H1 (cell line): ENCODE measurements around the gene MCUR1. TPM values are rescaled to one million over a fixed set of nuclear protein-coding genes. Genes with fewer than 3 reads are reported as not detected.
"Not testable (repeated sequence)": the region's sequence is repeated elsewhere in the genome, so short reads cannot be mapped to it uniquely, and the experiment has no call there.

ENCODE experiments used
- CTCF ChIA-PET: fragments of 300-600 bp; sonication (Branson Sonifier 250); formaldehyde crosslinking; loops from one replicate; lab custom pipeline; 2021; ENCODE audit not compliant: partially characterized antibody; lab: Charles Lee
- POLR2A ChIA-PET: fragments of 300-600 bp; sonication (Branson Sonifier 250); formaldehyde crosslinking; loops from one replicate; lab custom pipeline; 2021; ENCODE audit warnings: inconsistent platforms; ENCODE audit not compliant: partially characterized antibody; lab: Charles Lee
- DNase-seq, 2 experiments: peaks; one replicate each; pipeline versions ENCODE4 v3.0.0 to v3.0.0-alpha.2; 2010 to 2022; ENCODE audit warnings: low spot score in 2 of 2, low read depth in 1 of 2, mixed read lengths in 1 of 2
- FAIRE-seq: peaks from 2 replicates; lab custom pipeline; 2011; peaks lifted over from hg19 to GRCh38; lab: Jason Lieb, UNC
- H2AFZ ChIP-seq: 2 replicates; pipeline ENCODE4 v1.8.1; 2012; ENCODE audit warnings: low read length, inconsistent platforms
- H2AK5ac ChIP-seq: 2 replicates; pipeline ENCODE4 v1.6.1; 2013; ENCODE audit warnings: low read depth, low read length
- H2BK120ac ChIP-seq: replicated peaks from 2 replicates; pipeline ENCODE3; 2013; ENCODE audit warnings: low read depth, low read length, inconsistent platforms
- H2BK12ac ChIP-seq: 2 replicates; pipeline ENCODE4 v1.6.1; 2013; ENCODE audit warnings: low read depth, low read length
- H2BK15ac ChIP-seq: 2 replicates; pipeline ENCODE4 v1.6.1; 2013; ENCODE audit warnings: low read length
- H2BK20ac ChIP-seq: 2 replicates; pipeline ENCODE4 v1.6.1; 2013; ENCODE audit warnings: low read length
- H2BK5ac ChIP-seq: 2 replicates; pipeline ENCODE4 v1.6.1; 2013; ENCODE audit warnings: low read depth, low read length
- H3K14ac ChIP-seq: 2 replicates; pipeline ENCODE4 v1.6.1; 2013; ENCODE audit warnings: inconsistent platforms; ENCODE audit not compliant: insufficient read length
- H3K18ac ChIP-seq: 2 replicates; pipeline ENCODE4 v1.6.1; 2013; ENCODE audit warnings: low read length; ENCODE audit errors: extremely low read depth
- H3K23ac ChIP-seq: 2 replicates; pipeline ENCODE4 v1.6.1; 2013; ENCODE audit warnings: inconsistent platforms; ENCODE audit not compliant: insufficient read length
- H3K23me2 ChIP-seq: 2 replicates; pipeline ENCODE4 v1.6.1; 2013; ENCODE audit warnings: low read depth, low read length
- H3K27ac ChIP-seq: 2 replicates; pipeline ENCODE4 v1.6.1; 2011; ENCODE audit warnings: low read depth, low read length, inconsistent platforms
- H3K27me3 ChIP-seq, 4 experiments: replicated peaks in 1 of 4; 1 replicate in 1 of 4; 2 replicates in 3 of 4; pipeline versions ENCODE4 v1.6.1 to v1.8.1; 2011 to 2013; ENCODE audit warnings: low read length in 3 of 4, mild to moderate bottlenecking in 3 of 4, inconsistent platforms in 2 of 4, mixed read lengths in 2 of 4, moderate library complexity in 1 of 4; ENCODE audit not compliant: control insufficient read depth in 3 of 4, insufficient read depth in 3 of 4; ENCODE audit errors: extremely low read depth in 1 of 4
- H3K36me3 ChIP-seq, 4 experiments: 2 replicates each; pipeline versions ENCODE4 v1.6.1 to v1.8.1; 2011 to 2013; ENCODE audit warnings: mild to moderate bottlenecking in 4 of 4, low read length in 3 of 4, moderate library complexity in 2 of 4, control low read depth in 1 of 4, inconsistent platforms in 1 of 4; ENCODE audit not compliant: insufficient read depth in 4 of 4, control insufficient read depth in 2 of 4
- H3K4ac ChIP-seq: replicated peaks from 2 replicates; pipeline ENCODE3; 2013; ENCODE audit warnings: low read length, low read depth, mixed read lengths, inconsistent platforms; ENCODE audit not compliant: insufficient read length
- H3K4me1 ChIP-seq, 4 experiments: replicated peaks in 1 of 4; 1 replicate in 1 of 4; 2 replicates in 3 of 4; pipeline versions ENCODE4 v1.6.1 to v1.8.1; 2011 to 2013; ENCODE audit warnings: low read length in 3 of 4, inconsistent platforms in 2 of 4, mixed read lengths in 1 of 4; ENCODE audit not compliant: insufficient read depth in 4 of 4, control insufficient read depth in 3 of 4
- H3K4me2 ChIP-seq, 2 experiments: 2 replicates each; pipeline versions ENCODE4 v1.6.1 to v1.8.1; 2011 to 2013; ENCODE audit warnings: low read depth in 2 of 2, low read length in 2 of 2, control low read depth in 1 of 2, inconsistent platforms in 1 of 2, mild to moderate bottlenecking in 1 of 2; ENCODE audit not compliant: insufficient read depth in 1 of 2
- H3K4me3 ChIP-seq, 4 experiments: fragments of 200-600, 300-600 bp in 1 of 4; sonication (generic), shearing (Covaris generic), sonication (Bioruptor Twin) in 1 of 4; 2 replicates each; pipeline versions ENCODE4 v1.5.1 to v1.8.1; 2011 to 2016; ENCODE audit warnings: low read length in 4 of 4, low read depth in 3 of 4, control low read depth in 2 of 4, inconsistent platforms in 2 of 4, mild to moderate bottlenecking in 2 of 4, mixed read lengths in 1 of 4, moderate library complexity in 1 of 4; ENCODE audit not compliant: insufficient read depth in 2 of 4; ENCODE audit errors: extremely low read depth in 1 of 4
- H3K56ac ChIP-seq: replicated peaks from 2 replicates; pipeline ENCODE3; 2013; ENCODE audit warnings: low read depth, mild to moderate bottlenecking, mixed read lengths, low read length, inconsistent platforms; ENCODE audit not compliant: insufficient read length
- H3K79me1 ChIP-seq: 2 replicates; pipeline ENCODE4 v1.6.1; 2013; ENCODE audit warnings: low read depth, low read length, control low read depth
- H3K79me2 ChIP-seq, 2 experiments: 2 replicates each; pipeline versions ENCODE4 v1.6.1 to v1.8.1; 2012 to 2013; ENCODE audit warnings: low read length in 2 of 2, mild to moderate bottlenecking in 2 of 2, inconsistent platforms in 1 of 2; ENCODE audit not compliant: insufficient read depth in 2 of 2, control insufficient read depth in 1 of 2
- H3K9ac ChIP-seq, 4 experiments: replicated peaks in 1 of 4; 1 replicate in 1 of 4; 2 replicates in 3 of 4; pipeline versions ENCODE4 v1.6.1 to v1.8.1; 2011 to 2013; ENCODE audit warnings: low read depth in 3 of 4, low read length in 3 of 4, control low read depth in 2 of 4, mild to moderate bottlenecking in 2 of 4, moderate library complexity in 2 of 4, inconsistent platforms in 1 of 4; ENCODE audit errors: extremely low read depth in 1 of 4
- H3K9me3 ChIP-seq, 2 experiments: 2 replicates each; pipeline versions ENCODE4 v1.6.1 to v1.8.1; 2012 to 2013; ENCODE audit warnings: mild to moderate bottlenecking in 2 of 2, moderate library complexity in 2 of 2, control low read depth in 1 of 2, inconsistent platforms in 1 of 2, low read depth in 1 of 2, low read length in 1 of 2, mixed read lengths in 1 of 2; ENCODE audit not compliant: insufficient read depth in 2 of 2
- H4K20me1 ChIP-seq, 2 experiments: replicated peaks in 1 of 2; 2 replicates each; pipeline versions ENCODE3 to v1.8.1; 2011 to 2013; ENCODE audit warnings: inconsistent platforms in 2 of 2, low read length in 2 of 2, mild to moderate bottlenecking in 1 of 2; ENCODE audit not compliant: insufficient read depth in 2 of 2, control insufficient read depth in 1 of 2
- H4K5ac ChIP-seq: 2 replicates; pipeline ENCODE4 v1.6.1; 2013; ENCODE audit warnings: low read length, low read depth, mixed read lengths, inconsistent platforms; ENCODE audit not compliant: insufficient read length
- H4K8ac ChIP-seq: 2 replicates; pipeline ENCODE4 v1.8.0; 2013; ENCODE audit warnings: mild to moderate bottlenecking, moderate library complexity, low read length, inconsistent platforms; ENCODE audit not compliant: insufficient read depth; ENCODE audit errors: extremely low read depth
- H4K91ac ChIP-seq: replicated peaks from 2 replicates; pipeline ENCODE3; 2013; ENCODE audit warnings: low read length, mixed read lengths, inconsistent platforms; ENCODE audit not compliant: insufficient read length
- WGBS, 2 experiments: shearing (Covaris generic) in 1 of 2; methylation state at CpG; one replicate each; pipeline versions ENCODE4 v1.1.6 to v1.1.7; 2013 to 2015; ENCODE audit warnings: low lambda C conversion rate in 2 of 2, mixed read lengths in 2 of 2, inconsistent platforms in 1 of 2, low coverage in 1 of 2, missing lambda C conversion rate in 1 of 2; ENCODE audit not compliant: insufficient replicate concordance in 2 of 2, insufficient coverage in 1 of 2, insufficient read length in 1 of 2; ENCODE audit errors: extremely low coverage in 1 of 2, missing lambda C conversion rate in 1 of 2; 5-methylcytosine and 5-hydroxymethylcytosine counted together
- polyA plus RNA-seq, 7 experiments: library from polyadenylated mRNA; depleted of rRNA in 3 of 7; stranded (reverse) in 5 of 7; unstranded in 2 of 7; fragments of >200 nt in 5 of 7; fragments of 200-250 nt in 2 of 7; gene quantifications; 1 replicate in 5 of 7; 2 replicates in 1 of 7; 4 replicates in 1 of 7; pipeline versions ENCODE4 v1.2.1 to v1.2.3, GENCODE V29; 2011 to 2013; ENCODE audit warnings: missing spikeins in 2 of 7, mixed read lengths in 2 of 7
- total RNA-seq: library from RNA; stranded (reverse); fragmentation: NEBNext Ultra II Directional; extraction: Animal tissue kit (Norgen Biotek cat#: 25700); gene quantifications from 2 replicates; pipeline ENCODE4 v1.2.1, GENCODE V29; 2021

MCUR1 gene
- total and polyA plus RNA-seq, 2 of the 8 experiments (the other 6 are each of a cell fraction or from before 2014, with no cell fraction given) = 9.6 to 37.3 TPM

GRCh38 chr6:13772358-13773030, 41.9 kb downstream of the MCUR1 start:
- H3K27ac ChIP-seq = not testable (repeated sequence)

More at GRCh38 chr6:13772358-13773030, 41.9 kb downstream of the MCUR1 start:
- DNase-seq, H2BK5ac ChIP-seq, H3K27me3 ChIP-seq, H4K20me1 ChIP-seq, H3K36me3 ChIP-seq, H3K56ac ChIP-seq, H3K4ac ChIP-seq, H3K23me2 ChIP-seq, H3K23ac ChIP-seq, H2BK20ac ChIP-seq, H4K8ac ChIP-seq, FAIRE-seq, POLR2A ChIA-PET, H3K4me2 ChIP-seq, H2BK120ac ChIP-seq, H3K79me1 ChIP-seq, H2BK15ac ChIP-seq, H3K79me2 ChIP-seq, H2AK5ac ChIP-seq, H2AFZ ChIP-seq, H2BK12ac ChIP-seq, H3K14ac ChIP-seq, H4K91ac ChIP-seq, H3K18ac ChIP-seq, H3K4me3 ChIP-seq, H3K4me1 ChIP-seq, H4K5ac ChIP-seq, H3K9ac ChIP-seq, H3K9me3 ChIP-seq: not testable (repeated sequence)
- CTCF ChIA-PET = interaction anchor here (0.6 to 1.2 kb wide), 2 partner anchors 169 to 199 kb away, joined by 3 read pairs; partner anchors contain the start of gene SIRT5
- WGBS, 2 experiments = 98% methylated on average over 34 of the region's 35 CpGs; no CpG with 5 or more reads in 1 of the 2 experiments
